Activated T-helper 17 cell treated with anti-CD3 and anti-CD28 coated beads, Interleukin-2, amount 50 U/mL, for 72 hours (primary cell): ENCODE data around the gene SERPINA4. TPM values are rescaled to one million over a fixed set of nuclear protein-coding genes. Genes with fewer than 3 reads are reported as not detected.
"Not testable (repeated sequence)": the region's sequence is repeated elsewhere in the genome, so short reads cannot be mapped to it uniquely, and the experiment has no call there.

Source experiments
- ATAC-seq: fragments of 150-1000 bp; cut with Tn5 transposase; replicated peaks from 2 replicates; pipeline ENCODE4 v1.10.0; 2021; ENCODE audit warnings: mild to moderate bottlenecking, moderate library complexity
- H3K27ac Mint-ChIP-seq: one replicate; pipeline ENCODE4 v1.8.0; 2022; ENCODE audit warnings: mixed read lengths
- H3K27me3 Mint-ChIP-seq: one replicate; pipeline ENCODE4 v1.8.0; 2022; ENCODE audit warnings: mixed read lengths
- H3K36me3 Mint-ChIP-seq: one replicate; pipeline ENCODE4 v1.8.0; 2022; ENCODE audit warnings: low read depth, mild to moderate bottlenecking, mixed read lengths
- H3K4me1 Mint-ChIP-seq: one replicate; pipeline ENCODE4 v1.8.0; 2022; ENCODE audit warnings: mixed read lengths
- H3K4me3 Mint-ChIP-seq: one replicate; pipeline ENCODE4 v1.8.0; 2022; ENCODE audit warnings: mild to moderate bottlenecking, mixed read lengths
- H3K9me3 Mint-ChIP-seq: one replicate; pipeline ENCODE4 v1.8.0; 2022; ENCODE audit warnings: mixed read lengths
- total RNA-seq, 2 donors: library from RNA; stranded (reverse); gene quantifications; one replicate each; pipeline ENCODE4 v1.2.3, GENCODE V29; 2022

The SERPINA4 gene
- total RNA-seq, 2 donors from 2014 or later: not detected

DNA sequence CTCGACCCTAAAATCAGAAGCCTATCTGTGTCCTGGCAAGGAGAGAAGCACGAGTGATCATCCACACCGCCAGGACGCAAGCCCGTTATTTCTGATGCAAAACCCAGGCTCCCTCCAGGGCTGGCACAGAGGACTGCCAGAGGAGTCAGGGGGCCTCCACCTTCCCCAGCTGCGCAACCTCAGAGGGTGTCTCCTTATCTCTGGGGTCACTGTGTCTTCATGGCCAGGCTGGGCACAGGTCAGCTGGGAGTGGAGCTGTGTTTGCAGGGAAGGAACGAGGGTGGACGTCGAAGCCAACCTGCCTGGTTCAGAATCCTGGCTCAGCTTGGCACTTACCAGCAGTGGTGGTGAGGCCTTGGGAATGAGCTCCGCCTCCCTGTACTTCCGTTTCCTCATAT lies 38.9 kb downstream of the SERPINA4 start:
- no peaks in the 10 kb centered on the region for H3K9me3 Mint-ChIP-seq
- no peak overlapping the region for H3K27ac Mint-ChIP-seq
- H3K4me3 Mint-ChIP-seq: no peak overlapping the region
- no peaks in the 10 kb centered on the region for H3K36me3 Mint-ChIP-seq
- peaks cover 3% of the 10 kb centered on the region for H3K4me1 Mint-ChIP-seq
- ATAC-seq: no peak
- H3K27me3 Mint-ChIP-seq: peaks cover 22% of the 10 kb centered on the region

DNA sequence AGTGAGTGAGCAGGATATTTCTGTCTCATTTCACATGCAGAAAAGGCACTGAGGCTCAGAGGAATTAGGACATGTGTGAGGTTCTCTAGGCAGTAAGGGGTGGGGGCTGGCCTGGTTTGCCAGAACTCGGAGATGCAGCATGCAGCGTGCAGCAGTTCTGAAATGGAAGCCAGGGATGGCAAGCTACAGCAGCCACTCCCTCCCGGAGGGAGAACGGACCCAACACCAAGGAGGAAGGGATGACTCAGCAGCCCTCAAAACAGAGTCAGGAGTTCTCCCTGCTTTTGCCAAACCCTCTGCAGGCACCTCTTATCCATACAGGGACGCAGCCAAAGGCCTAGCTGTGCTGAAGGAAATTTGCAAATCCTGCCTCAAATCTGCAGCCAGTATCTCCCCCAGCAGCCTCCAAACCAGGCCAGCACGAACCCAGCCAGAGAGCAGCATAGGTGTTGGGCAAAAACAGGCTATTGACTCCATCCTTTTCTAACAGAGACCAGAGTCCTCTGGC lies 40.7 kb downstream of the SERPINA4 start:
- H3K27me3 Mint-ChIP-seq: peaks cover 19% of the 10 kb centered on the region
- no peak overlapping the region for H3K4me3 Mint-ChIP-seq
- H3K4me1 Mint-ChIP-seq: no peaks in the 10 kb centered on the region
- no peaks in the 10 kb centered on the region for H3K9me3 Mint-ChIP-seq
- ATAC-seq: no peak
- H3K36me3 Mint-ChIP-seq: no peaks in the 10 kb centered on the region
- H3K27ac Mint-ChIP-seq: no peak overlapping the region

DNA sequence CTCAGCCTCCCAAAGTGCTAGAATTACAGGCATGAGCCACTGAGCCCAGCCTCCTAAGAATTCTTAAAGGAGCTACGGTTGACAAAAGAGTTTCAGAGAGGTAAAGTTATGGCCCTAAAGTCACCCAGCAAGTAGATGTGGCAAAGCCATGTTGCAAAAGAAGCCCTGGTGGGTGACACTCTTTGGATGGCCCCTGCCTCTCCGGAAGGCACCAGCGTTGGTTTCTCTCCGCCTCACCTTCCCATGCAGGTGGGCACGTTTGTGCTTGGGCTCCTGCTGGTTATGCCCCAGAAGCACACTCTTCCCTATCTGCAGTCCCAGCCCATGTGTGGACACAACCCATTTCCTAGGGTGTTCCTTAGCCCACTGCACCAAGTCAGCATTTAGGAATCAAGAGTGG lies 41.5 kb downstream of the SERPINA4 start:
- Mint-ChIP-seq H3K4me1 (no peaks in the 10 kb centered on the region), H3K27ac (no peak overlapping the region), H3K9me3 (no peaks in the 10 kb centered on the region), H3K36me3 (no peaks in the 10 kb centered on the region), H3K4me3 (no peak overlapping the region), H3K27me3 (peaks cover 20% of the 10 kb centered on the region)
- ATAC-seq: no peak

DNA sequence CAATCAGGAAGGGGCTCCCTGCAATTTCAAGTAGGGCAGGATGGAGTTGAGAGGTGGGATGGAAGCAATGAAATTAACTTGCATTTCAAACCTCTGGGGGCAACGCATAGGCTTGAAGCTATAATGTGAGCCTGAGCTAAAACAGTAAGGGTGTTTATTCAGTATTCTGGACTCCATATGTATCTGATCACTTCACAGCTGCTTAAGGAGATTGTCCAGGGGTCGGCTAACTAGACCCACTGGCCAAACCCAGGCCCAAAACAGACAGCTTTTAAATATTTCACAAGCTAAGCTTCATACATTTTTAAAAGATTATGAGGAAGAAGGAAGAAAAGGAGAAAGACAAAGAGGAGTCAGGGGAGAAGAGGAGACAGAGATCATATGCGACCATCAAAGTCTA lies 44.1 kb downstream of the SERPINA4 start:
- no peak for ATAC-seq
- H3K27ac Mint-ChIP-seq: no peak overlapping the region
- H3K4me3 Mint-ChIP-seq: no peak overlapping the region
- H3K27me3 Mint-ChIP-seq: peaks cover 17% of the 10 kb centered on the region
- no peaks in the 10 kb centered on the region for H3K36me3 Mint-ChIP-seq
- no peaks in the 10 kb centered on the region for H3K4me1 Mint-ChIP-seq
- H3K9me3 Mint-ChIP-seq: no peaks in the 10 kb centered on the region

DNA sequence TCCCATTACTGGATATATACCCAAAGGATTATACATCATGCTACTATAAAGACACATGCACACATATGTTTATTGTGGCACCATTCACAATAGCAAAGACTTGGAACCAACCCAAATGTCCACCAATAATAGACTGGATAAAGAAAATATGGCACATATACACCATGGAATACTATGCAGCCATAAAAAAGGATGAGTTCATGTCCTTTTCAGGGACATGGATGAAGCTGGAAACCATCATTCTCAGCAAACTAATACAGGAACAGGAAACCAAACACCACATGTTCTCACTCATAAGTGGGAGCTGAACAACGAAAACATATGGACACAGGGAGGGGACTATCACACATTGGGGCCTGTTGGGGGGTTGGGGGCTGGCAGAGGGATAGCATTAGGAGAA lies 47.7 kb downstream of the SERPINA4 start:
- not testable (repeated sequence) for H3K36me3 Mint-ChIP-seq, ATAC-seq, H3K27ac Mint-ChIP-seq, H3K9me3 Mint-ChIP-seq, H3K4me3 Mint-ChIP-seq, H3K4me1 Mint-ChIP-seq
- H3K27me3 Mint-ChIP-seq: peaks cover 12% of the 10 kb centered on the region

DNA sequence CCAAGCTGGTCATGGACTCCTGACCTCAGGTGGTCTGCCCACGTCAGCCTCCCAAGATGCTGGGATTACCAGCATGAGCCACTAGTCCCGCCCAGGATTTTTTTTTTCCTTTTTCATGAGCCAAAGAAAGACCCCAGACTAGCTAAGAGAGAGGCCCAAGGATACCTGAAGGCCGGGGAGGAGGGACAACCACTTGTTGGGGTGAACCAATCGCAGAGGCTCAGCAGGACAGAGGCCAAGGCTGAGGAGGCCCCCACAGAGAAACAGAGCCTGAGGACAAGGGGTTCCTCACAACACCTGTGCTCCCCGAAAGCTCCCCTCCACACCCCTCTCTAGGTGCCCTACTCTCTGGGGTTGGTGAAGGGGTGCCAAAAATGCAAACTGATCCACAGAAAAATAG lies 49.9 kb downstream of the SERPINA4 start:
- H3K27me3 Mint-ChIP-seq: peaks cover 7% of the 10 kb centered on the region
- H3K4me1 Mint-ChIP-seq: no peaks in the 10 kb centered on the region
- H3K36me3 Mint-ChIP-seq: no peaks in the 10 kb centered on the region
- H3K9me3 Mint-ChIP-seq: no peaks in the 10 kb centered on the region
- H3K4me3 Mint-ChIP-seq: no peak overlapping the region
- H3K27ac Mint-ChIP-seq: no peak overlapping the region
- ATAC-seq: no peak

DNA sequence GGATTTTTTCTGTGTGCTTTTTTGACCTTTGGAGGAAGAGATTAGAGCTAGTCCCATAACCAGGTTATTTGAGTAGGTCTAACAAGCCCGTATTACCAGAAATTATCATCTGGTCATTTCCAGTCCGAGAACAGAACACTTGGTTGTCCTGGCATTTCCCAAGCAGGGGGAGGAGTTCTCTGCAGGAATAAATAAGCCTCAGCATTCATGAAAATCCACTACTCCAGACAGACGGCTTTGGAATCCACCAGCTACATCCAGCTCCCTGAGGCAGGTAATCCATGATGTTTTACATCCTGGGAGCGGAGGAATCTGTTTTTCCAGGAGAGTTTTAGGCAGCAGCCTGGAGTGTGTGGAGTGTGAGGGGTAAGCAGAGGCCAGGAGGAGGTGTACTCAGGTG lies 50.9 kb downstream of the SERPINA4 start, which contains the start of gene SERPINA3:
Gene SERPINA3 (plus strand): TSS at position 218 of the 400 bp plus-strand sequence. CDS start 2,051 bp downstream, outside the sequence.
- no peaks in the 10 kb centered on the region for H3K9me3 Mint-ChIP-seq
- no peak for ATAC-seq
- peaks cover 6% of the 10 kb centered on the region for H3K27me3 Mint-ChIP-seq
- H3K4me1 Mint-ChIP-seq: no peaks in the 10 kb centered on the region
- no peak within 1 kb of the TSS for H3K4me3 Mint-ChIP-seq
- no peak within 1 kb of the TSS for H3K27ac Mint-ChIP-seq
- H3K36me3 Mint-ChIP-seq: no peaks in the 10 kb centered on the region

DNA sequence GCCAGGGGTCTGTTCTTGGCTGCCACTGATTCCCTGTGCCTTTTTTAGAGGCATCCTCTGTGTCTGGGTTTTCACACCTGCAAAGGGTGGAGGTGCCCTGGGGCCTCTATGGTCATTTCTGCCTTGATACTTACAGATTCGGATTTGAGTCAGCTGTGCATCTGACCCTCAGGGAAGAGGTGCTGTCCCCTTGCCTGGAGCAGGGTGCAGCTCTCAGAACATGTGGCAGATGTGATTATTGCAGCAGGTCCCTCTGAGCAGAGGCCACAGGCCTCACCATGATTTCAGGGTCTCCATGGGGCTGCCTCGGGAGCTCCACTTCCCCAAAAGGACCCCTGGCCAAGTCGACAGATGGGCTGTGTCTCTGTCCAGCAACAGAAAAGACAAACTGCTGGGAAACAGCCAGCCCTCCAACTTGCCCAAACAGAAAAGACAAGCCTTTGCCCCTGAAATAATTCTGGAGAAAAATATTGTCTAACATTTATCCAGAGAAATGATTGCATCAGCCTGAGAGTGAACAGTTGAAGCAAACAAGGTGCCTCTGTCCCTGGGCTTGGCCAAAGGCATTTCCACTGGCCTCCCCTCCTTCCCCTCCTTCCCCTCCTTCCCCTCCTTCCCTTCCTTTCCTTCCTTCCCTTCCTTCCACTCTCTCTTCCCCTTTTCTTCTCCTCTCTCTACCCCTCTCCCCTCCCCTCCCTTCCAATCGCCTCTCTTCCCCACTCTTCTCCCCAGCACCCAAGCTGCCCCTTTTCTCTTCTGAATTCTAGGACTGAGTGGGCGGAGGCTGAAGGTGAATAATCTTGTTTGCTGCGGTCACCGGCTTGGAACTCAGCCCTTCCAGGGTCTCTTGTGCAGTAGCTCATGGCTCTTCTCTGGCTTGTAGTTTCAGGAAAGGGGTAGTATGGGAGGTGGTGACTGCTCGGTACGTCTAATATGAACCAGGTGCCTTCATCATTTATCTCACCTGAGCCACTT lies 51.6 kb downstream of the SERPINA4 start:
- Mint-ChIP-seq H3K4me3 (no peak overlapping the region), H3K27ac (no peak overlapping the region), H3K9me3 (no peaks in the 10 kb centered on the region), H3K27me3 (peaks cover 6% of the 10 kb centered on the region), H3K36me3 (no peaks in the 10 kb centered on the region), H3K4me1 (no peaks in the 10 kb centered on the region)
- ATAC-seq: no peak

DNA sequence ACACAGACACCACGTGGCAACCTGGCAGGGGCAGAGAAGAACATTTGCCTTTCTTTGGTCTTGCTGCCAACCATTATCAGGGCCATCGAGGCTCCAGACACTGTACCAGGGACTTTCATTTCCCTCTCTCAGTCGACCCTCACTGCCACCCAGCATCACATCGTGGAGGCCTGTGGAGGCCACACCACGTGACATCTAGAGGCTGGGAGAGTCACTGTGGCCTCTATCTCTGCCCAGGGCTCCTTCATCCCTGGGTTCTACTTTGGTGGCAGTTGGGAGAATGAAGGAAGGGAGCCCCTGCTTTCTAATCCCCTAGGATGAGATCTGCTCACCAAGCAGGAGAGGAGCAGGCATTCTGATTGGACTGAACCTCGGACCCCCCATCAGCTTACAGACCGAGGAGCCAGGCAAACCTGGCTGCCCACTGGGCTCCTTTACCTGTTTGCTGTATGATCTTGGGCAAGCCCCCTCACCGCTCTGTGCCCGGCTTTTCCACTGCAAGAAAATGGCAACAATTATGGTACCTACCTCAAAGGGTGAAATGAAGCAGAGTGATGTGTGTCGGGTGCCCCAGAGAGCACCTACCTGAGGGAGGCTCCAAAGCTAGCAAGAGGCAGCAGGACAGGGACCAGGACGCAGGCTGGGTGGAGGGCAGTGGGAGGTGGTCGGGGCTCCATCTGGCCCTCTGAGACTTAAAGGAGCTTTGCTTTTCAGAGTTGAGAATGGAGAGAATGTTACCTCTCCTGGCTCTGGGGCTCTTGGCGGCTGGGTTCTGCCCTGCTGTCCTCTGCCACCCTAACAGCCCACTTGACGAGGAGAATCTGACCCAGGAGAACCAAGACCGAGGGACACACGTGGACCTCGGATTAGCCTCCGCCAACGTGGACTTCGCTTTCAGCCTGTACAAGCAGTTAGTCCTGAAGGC lies 52.7 kb downstream of the SERPINA4 start:
- H3K4me3 Mint-ChIP-seq: no peak overlapping the region
- H3K27me3 Mint-ChIP-seq: peaks cover 6% of the 10 kb centered on the region
- no peaks in the 10 kb centered on the region for H3K4me1 Mint-ChIP-seq

DNA sequence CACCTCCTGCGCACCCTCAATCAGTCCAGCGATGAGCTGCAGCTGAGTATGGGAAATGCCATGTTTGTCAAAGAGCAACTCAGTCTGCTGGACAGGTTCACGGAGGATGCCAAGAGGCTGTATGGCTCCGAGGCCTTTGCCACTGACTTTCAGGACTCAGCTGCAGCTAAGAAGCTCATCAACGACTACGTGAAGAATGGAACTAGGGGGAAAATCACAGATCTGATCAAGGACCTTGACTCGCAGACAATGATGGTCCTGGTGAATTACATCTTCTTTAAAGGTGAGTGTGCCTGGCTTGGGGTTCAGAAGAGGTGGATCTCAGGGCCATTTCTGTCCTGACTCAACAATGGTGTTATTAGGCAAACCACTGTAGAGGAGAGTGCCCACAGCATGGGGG lies 53.6 kb downstream of the SERPINA4 start:
- Mint-ChIP-seq H3K27me3 (peaks cover 7% of the 10 kb centered on the region), H3K4me3 (no peak overlapping the region), H3K36me3 (no peaks in the 10 kb centered on the region), H3K9me3 (peaks cover 4% of the 10 kb centered on the region), H3K27ac (no peak overlapping the region), H3K4me1 (no peaks in the 10 kb centered on the region)
- ATAC-seq: no peak

More for the DNA sequence above, 52.7 kb downstream of the SERPINA4 start:
- H3K27ac Mint-ChIP-seq: no peak overlapping the region
- H3K9me3 Mint-ChIP-seq: no peaks in the 10 kb centered on the region
- no peak for ATAC-seq
- H3K36me3 Mint-ChIP-seq: no peaks in the 10 kb centered on the region

DNA sequence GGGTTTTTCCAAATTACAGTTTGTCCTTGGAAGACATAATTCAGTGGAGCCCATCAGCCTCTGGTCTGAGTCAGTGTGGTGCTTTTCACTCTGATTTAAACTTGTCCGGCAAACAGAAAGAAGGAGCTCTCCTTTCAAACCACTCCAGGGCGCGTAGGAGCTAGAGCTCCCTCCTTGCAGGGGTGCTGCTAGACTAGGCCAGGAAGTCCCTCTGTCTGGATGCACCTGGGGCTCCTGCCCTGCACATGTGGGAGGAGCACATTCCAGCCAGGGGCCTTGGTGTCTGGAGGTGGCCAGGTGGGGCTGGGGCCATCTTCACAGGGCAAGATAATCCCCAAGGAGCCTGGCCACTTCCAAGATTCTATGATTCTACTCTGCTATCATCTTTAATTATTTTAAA lies 54.0 kb downstream of the SERPINA4 start:
- Mint-ChIP-seq H3K36me3 (no peaks in the 10 kb centered on the region), H3K4me3 (no peak overlapping the region), H3K27ac (no peak overlapping the region), H3K9me3 (peaks cover 7% of the 10 kb centered on the region), H3K27me3 (peaks cover 11% of the 10 kb centered on the region), H3K4me1 (no peaks in the 10 kb centered on the region)
- ATAC-seq: no peak

DNA sequence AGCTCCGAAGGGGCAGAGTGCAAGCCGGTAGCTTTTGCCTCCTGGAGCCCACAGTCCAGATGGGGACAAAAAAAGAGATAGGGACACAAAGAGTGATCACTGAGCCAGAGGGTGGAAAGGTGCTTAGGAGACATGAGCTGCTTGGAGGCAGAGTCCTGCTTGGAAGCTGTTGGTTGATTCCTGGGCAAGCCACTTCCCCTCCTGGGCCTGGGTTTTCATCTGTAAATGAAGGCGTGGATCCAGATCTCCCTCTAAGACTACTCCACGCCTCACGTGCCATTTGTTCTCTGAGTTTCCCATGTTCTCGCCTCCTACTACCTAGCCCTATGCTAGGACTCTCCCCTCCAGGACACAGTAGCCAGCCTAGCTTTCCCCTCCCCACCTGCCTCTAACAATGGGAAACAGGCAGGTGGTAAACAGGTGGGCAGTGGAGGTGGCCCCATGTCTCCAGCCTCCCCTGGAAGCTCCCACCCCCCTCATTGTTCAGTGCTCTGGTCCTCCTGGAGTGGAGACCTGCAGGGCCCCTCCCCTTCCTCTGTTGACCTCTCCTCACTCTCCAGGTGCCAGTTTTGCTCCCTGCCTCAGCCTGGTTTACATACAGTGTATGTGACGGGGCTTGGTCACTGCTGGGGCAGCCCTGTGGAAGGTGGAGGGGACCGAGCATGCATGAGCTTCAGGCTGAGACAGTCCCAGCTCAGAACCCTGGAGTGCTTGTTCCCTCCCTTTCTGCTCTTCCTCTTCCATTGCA lies 54.8 kb downstream of the SERPINA4 start:
- peaks cover 13% of the 10 kb centered on the region for H3K27me3 Mint-ChIP-seq
- no peak overlapping the region for H3K27ac Mint-ChIP-seq
- H3K4me3 Mint-ChIP-seq: no peak overlapping the region
- H3K9me3 Mint-ChIP-seq: peaks cover 7% of the 10 kb centered on the region
- no peak for ATAC-seq
- no peaks in the 10 kb centered on the region for H3K4me1 Mint-ChIP-seq
- H3K36me3 Mint-ChIP-seq: no peaks in the 10 kb centered on the region

DNA sequence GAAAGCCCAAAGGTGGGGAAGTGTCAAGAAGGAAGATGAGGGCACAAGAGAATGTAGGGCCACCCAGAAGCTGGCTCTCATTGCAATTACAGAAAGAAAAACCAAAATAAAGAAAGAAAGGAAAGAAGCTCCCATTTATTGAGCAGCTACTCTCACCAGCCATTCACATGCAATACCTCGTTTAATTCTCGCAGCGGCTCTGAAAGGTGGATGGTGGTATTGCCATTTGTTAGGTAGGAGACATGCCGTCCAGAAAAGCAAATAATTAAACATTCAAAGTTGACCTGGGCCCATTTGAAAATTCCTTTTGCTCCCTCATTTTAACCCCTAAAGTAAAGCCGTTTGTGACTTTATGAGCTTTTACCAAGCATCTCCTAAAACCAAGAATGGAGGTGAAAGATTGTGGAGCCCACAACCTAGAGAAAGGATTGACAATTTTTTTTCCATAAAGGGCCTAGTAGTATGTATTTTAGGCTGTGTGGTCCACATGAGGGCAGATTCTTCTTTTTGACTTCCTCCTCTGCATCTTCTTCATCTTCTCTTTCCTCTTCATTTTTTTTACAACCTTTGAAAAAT lies 56.2 kb downstream of the SERPINA4 start:
- no peak overlapping the region for H3K4me3 Mint-ChIP-seq
- no peaks in the 10 kb centered on the region for H3K4me1 Mint-ChIP-seq
- peaks cover 7% of the 10 kb centered on the region for H3K9me3 Mint-ChIP-seq
- H3K36me3 Mint-ChIP-seq: no peaks in the 10 kb centered on the region
- peaks cover 10% of the 10 kb centered on the region for H3K27me3 Mint-ChIP-seq
- H3K27ac Mint-ChIP-seq: no peak overlapping the region
- ATAC-seq: no peak
